Testis (tissue), 2 donors: ENCODE results near the gene TBC1D1.

ENCODE experiments used
- POLR2A ChIP-seq: fragments of 450-650 bp; IDR thresholded peaks from one replicate; pipeline ENCODE4 v1.6.1; 2017; ENCODE audit warnings: antibody characterized with exemption, mild to moderate bottlenecking, moderate library complexity
- TF ChIP-seq, protein P1 (sequence below), 3 experiments: fragments of 450-650 bp in 2 of 3; fragments of 200-600 bp in 1 of 3; sonication (generic) in 1 of 3; IDR thresholded peaks; one replicate each; pipeline ENCODE4 v1.5.1; 2016 to 2019; ENCODE audit warnings: antibody characterized with exemption in 3 of 3, mild to moderate bottlenecking in 2 of 3, moderate library complexity in 1 of 3

GRCh38 chr4:38016698-38017097, 125.8 kb downstream of the TBC1D1 start:
- TF ChIP-seq, protein P1, sequence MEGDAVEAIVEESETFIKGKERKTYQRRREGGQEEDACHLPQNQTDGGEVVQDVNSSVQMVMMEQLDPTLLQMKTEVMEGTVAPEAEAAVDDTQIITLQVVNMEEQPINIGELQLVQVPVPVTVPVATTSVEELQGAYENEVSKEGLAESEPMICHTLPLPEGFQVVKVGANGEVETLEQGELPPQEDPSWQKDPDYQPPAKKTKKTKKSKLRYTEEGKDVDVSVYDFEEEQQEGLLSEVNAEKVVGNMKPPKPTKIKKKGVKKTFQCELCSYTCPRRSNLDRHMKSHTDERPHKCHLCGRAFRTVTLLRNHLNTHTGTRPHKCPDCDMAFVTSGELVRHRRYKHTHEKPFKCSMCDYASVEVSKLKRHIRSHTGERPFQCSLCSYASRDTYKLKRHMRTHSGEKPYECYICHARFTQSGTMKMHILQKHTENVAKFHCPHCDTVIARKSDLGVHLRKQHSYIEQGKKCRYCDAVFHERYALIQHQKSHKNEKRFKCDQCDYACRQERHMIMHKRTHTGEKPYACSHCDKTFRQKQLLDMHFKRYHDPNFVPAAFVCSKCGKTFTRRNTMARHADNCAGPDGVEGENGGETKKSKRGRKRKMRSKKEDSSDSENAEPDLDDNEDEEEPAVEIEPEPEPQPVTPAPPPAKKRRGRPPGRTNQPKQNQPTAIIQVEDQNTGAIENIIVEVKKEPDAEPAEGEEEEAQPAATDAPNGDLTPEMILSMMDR (IDR thresholded peaks at IDR 0.05) = no peak
- no peak for TF ChIP-seq POLR2A
